Activated CD4-positive, alpha-beta T cell treated with anti-CD3 and anti-CD28 coated beads, Interleukin-2, amount 50 U/mL, for 16 hours (primary cell): ENCODE measurements around the gene HGFAC.
"Not testable (repeated sequence)": the region's sequence is repeated elsewhere in the genome, so short reads cannot be mapped to it uniquely, and the experiment has no call there.

ENCODE experiments used
- DNase-seq: peaks from one replicate; pipeline ENCODE4 v3.0.0-alpha.2; 2020

HGFAC gene

GRCh38 chr4:3444351-3445110, 2.8 kb downstream of the HGFAC start:
- no peak for DNase-seq

- no peak for DNase-seq
Observed at GRCh38 chr4:3445111-3445820, 3.5 kb downstream of the HGFAC start.

DNA sequence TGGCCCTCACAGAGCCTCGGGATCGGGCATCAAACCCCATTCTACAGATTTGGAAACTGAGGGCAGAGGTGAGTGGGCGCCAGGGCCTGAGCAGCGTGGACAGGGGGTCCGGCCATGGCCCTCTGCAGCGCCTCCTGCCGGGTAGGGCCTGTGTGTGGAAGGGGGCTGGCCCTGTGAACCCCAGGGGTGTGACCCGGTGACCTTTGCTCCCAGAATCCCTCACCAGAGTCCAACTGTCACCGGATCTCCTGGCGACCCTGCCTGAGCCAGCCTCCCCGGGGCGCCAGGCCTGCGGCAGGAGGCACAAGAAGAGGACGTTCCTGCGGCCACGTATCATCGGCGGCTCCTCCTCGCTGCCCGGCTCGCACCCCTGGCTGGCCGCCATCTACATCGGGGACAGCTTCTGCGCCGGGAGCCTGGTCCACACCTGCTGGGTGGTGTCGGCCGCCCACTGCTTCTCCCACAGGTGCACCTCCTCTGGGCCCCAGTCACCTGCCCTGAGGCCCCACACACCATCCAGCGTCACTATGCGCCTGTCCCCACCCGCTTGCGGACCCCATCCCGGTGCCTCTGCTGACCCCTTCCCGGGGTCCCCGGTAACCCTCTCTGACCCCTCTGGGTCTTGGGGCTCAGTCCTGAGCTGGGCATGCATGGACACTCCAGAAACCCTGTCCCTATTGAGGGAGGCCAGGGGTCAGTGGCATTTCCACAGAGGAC, 4.2 kb downstream of the HGFAC start:
- DNase-seq = no peak

GRCh38 chr4:3446631-3447320, 5.0 kb downstream of the HGFAC start:
- DNase-seq = no peak

DNA sequence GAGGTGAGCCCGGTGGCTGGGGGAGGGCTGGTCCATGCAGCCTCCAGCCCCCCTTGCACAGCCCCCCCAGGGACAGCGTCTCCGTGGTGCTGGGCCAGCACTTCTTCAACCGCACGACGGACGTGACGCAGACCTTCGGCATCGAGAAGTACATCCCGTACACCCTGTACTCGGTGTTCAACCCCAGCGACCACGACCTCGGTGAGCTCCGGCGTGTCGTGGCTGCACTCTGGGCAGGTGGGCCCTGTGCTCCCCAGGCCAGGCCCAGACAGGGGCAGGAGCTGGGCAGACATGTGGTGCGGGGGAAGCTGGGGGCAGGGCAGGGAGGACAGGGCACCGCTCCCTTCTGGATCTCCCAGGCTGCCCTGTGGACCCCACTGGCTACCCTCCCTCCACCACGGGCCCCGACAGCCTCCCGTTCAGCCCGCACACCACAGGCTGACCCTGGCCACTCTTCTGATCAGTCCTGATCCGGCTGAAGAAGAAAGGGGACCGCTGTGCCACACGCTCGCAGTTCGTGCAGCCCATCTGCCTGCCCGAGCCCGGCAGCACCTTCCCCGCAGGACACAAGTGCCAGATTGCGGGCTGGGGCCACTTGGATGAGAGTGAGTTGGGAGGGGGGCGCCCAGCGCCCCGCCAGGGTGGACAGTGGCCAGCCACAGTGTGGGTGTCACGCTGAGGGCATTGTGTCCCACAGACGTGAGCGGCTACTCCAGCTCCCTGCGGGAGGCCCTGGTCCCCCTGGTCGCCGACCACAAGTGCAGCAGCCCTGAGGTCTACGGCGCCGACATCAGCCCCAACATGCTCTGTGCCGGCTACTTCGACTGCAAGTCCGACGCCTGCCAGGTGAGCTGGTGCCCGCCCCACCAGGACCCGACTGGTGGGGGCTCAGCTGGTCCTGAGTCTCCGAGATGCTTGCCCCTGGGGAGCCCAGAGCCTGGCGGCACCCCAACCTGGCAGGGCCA, 5.9 kb downstream of the HGFAC start:
- no peak for DNase-seq

GRCh38 chr4:3449047-3449573, 7.3 kb downstream of the HGFAC start:
- no peak for DNase-seq

DNA sequence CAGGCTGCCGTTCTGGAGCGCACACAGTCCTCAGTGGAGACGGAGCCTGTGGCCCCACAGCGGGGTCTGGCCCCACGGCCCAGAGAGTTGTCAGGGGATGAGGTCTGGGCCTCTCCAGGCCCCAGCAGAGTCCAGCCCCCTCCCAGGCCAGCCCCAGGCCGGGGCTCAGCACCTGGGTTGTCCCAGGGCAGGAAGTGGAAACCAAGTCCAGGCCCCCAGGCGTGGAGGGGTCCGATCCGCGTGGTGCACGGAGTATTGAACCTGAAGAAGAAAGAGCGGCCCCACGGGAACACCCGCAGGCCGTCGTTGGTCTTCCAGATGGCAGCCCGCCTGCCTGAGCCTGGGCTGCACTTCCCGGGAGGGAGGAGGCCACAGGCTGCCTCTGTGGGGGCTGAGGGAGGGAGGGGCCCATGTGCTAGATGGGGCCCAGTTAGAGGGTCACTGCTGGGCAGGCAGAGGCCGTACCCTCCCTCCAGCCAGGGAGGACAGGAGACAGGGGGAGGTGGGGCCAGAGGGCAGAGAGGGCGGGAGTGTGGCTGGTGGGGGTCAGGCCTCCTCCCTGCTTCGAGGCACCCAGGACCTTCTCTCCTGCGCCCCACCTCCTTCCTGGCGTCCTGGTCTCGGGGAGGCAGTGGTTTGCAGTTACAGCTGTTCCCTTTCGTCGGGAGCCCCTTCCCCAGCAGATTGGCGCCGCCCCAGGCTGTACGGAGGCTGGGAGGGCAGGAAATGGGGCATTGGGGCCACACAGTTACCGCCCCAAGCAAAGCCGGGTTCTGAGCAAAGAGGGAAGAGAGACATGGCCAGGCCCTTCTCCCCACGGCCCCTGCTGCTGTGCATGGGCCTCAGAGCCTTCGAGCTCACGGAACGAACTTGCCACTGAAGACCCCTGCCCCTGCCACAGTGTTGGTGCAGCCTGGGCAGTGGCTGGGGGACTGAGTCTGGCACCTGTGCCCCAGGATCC, 8.1 kb downstream of the HGFAC start:
- no peak for DNase-seq

GRCh38 chr4:3450643-3451042, 8.9 kb downstream of the HGFAC start:
- no peak for DNase-seq

GRCh38 chr4:3451956-3452355, 10.2 kb downstream of the HGFAC start:
- no peak for DNase-seq

DNA sequence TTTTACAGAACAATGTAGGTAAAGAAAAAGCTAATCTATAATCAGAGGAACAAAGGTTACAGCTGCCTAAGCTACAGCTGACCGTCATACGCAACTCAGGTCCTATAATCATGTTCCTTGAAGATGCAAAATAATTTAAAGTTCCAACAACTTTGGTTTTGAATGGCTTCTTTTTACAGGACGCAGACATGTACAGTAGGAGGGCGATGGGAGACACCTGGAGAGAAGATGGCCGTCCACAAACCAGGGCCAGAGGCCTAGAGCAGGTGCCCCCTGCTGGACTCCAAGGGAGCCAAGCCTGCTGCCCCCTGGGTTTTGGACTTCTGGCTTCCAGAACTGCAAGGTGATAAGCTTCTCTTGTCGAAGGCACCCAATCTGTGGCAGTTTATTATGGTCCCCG, 10.6 kb downstream of the HGFAC start:
- DNase-seq = no peak

- not testable (repeated sequence) for DNase-seq
Observed at GRCh38 chr4:3455596-3455995, 13.8 kb downstream of the HGFAC start.

DNA sequence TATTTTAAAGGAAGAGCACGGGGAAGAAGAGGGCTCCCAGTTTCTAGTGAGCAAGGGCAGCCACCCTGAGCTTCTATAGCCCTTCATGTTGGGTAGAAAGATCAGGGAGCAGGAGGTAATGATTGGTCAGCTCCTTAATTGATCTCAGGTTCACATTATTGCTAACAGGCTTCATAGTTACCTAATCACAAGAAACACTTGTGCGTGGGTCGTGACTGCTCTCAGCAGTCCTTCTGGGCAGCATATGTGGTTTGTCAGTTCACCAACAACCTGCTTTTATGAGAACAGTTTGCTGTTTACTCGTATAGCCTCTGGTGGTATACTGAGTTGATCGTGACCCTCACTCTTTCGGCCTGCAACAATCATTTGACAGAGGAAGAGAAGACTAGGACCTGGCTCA, 16.6 kb downstream of the HGFAC start:
- DNase-seq = no peak

GRCh38 chr4:3459156-3459555, 17.4 kb downstream of the HGFAC start:
- DNase-seq = not testable (repeated sequence)

DNA sequence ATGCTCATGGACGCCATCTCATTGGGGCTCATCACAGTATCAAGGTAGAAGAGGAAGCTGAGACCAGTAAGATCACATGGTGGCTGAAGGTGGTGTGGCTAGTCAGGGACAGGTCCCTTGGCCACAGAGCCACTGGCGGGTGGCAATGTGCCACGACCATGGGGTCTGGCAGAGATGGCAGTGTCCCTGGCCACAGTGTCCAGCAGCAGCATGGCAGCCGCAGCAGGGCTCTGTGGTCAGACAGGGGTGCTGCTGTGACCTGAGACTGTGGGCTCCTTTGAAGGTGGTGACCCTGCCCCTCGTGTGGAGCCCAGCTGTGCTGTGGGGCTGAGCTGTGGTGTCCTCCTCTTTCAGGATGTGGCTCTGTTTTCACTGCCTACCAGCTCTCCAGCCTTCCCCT, 19.2 kb downstream of the HGFAC start:
- no peak for DNase-seq

DNA sequence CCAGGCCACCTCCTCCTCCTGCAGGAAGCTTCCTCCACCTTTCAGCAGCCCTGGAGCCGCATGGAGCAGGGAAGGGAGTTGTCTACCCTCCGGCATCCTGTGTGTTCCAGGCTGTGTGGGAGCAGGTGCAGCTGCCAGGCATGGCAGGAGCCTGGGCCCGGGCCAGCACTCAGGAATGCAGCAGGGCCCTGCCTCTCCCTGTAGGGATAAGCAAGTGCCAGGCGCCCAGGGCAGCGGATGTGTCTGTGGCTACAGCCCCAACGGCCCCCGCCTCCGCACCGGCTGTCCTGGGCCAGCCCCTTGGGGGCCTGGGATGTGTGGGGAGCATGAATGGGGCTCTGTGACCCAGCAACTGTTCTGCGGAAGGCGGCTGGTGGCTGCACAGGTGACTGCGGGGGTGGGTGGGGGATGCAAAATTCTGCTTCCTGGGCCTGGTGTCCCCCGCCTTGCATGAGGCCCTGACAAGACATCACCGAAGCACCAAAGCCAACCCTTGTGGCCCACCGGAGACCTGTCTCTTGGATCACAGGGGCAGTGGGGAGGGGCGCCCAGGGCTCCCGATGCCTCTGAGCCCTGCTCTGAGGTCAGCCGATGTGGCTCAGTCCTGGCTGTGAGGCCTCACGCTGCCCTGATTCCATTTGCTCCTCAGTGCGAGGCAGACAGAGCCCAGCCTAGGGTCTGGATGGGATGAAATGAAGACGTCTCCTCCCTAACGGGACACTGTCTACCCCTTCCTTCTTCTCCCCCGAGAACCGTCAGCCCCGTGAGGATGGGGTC, 19.9 kb downstream of the HGFAC start:
- no peak for DNase-seq

DNA sequence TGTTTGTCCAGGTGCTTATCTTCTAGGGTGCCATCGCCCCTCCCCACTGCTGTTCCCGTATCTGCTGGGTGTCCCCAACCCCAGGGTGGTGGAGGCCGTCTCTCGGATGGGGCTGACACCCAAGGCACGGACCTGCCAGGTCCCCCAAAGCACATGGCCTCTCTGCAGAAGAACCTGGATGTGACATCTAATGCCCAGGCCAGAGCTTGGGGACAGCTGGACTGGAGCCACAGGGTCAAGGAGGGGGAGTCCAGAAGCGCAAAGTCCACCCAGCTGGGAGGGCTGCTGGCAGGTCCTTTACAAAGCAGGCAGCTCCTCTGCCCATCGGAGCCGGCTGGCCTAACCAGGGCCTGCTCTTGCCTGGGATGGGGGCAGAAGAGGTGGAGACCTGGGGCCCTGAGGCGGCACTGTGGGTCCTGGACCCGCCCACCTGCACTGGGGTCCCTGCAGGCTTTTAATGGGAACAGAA, 20.6 kb downstream of the HGFAC start:
- DNase-seq = no peak

GRCh38 chr4:3462790-3463415, 21.1 kb downstream of the HGFAC start, which contains the start of gene DOK7:
TSS of gene DOK7 (plus strand) at chr4:3463306. CDS start at chr4:3463376, 70 bp downstream.
- no peak for DNase-seq

GRCh38 chr4:3463556-3464348, 22.0 kb downstream of the HGFAC start:
- DNase-seq = no peak
